Measurements from ENCODE around the gene MAP1LC3B2.

The MAP1LC3B2 gene

DNA sequence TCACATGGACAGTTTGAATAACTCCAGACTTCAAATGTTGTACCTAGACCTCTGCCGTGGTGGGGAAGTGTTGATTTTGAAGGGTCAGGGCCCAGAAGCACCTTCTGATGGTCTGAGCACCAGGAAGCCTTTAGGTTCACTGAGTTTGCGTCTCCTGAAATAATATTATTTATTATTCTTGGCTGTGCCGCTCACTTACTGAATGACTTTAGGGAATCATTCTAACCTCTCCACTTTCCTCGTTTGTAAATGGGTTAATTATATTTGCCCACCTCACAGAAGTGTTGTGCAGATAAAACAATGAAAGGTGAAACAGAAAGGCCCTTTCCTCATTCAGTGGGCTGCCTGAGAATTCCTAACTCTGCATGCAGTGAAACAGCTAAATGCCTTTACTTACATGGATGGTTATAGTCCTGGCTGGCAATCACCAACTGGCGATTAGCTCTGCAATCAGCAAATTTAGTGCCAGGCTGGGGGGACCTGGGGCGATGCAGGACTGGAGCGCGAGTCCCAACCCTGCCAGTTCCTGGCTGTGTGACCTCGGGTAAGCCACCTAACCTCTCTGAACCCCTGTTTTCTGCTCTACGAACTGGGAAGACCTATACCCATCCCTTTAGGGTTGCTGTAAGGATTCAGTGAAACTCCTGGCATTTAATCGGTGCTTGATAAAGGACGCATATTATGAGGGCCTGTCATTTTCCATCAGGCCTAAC lies 57.5 kb downstream of the MAP1LC3B2 start:
- TF ChIP-seq CTCF (IDR thresholded peaks at IDR 0.05), result no peak

- TF ChIP-seq CTCF (IDR thresholded peaks at IDR 0.05), result no peak
Observed at GRCh38 chr12:116619246-116619645, 60.1 kb downstream of the MAP1LC3B2 start.

- no peak for TF ChIP-seq CTCF (IDR thresholded peaks at IDR 0.05)
Observed at GRCh38 chr12:116620124-116620491, 60.9 kb downstream of the MAP1LC3B2 start.

GRCh38 chr12:116620492-116621191 lies 61.5 kb downstream of the MAP1LC3B2 start:
- no peak for TF ChIP-seq CTCF (IDR thresholded peaks at IDR 0.05)

GRCh38 chr12:116621194-116621593 lies 62.0 kb downstream of the MAP1LC3B2 start:
- TF ChIP-seq CTCF (IDR thresholded peaks at IDR 0.05), result no peak

GRCh38 chr12:116624516-116624915 lies 65.3 kb downstream of the MAP1LC3B2 start:
- no peak for TF ChIP-seq CTCF (IDR thresholded peaks at IDR 0.05)

DNA sequence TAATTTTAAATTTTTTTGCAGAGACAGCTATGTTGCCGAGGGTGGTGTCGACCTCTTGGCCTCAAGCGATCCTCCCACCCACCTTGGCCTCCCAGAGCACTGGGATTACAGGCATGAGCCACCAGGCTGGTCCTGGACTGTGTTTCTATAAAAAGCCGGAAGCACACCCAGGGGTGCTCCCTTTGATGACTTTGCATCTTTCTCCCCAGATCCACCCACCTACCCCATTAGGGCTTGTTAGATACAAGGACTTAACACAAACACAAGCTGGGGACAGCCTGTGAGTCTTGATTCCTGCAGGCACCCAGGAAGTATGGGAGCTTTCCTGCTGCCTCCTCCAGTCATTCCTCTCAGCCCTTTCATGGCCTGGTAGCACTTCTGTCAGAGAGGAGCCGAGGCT lies 67.0 kb downstream of the MAP1LC3B2 start:
- no peak for TF ChIP-seq CTCF (IDR thresholded peaks at IDR 0.05)

Data from LNCAP (cell line).